ENCODE results near the gene SYNJ2.

DNA sequence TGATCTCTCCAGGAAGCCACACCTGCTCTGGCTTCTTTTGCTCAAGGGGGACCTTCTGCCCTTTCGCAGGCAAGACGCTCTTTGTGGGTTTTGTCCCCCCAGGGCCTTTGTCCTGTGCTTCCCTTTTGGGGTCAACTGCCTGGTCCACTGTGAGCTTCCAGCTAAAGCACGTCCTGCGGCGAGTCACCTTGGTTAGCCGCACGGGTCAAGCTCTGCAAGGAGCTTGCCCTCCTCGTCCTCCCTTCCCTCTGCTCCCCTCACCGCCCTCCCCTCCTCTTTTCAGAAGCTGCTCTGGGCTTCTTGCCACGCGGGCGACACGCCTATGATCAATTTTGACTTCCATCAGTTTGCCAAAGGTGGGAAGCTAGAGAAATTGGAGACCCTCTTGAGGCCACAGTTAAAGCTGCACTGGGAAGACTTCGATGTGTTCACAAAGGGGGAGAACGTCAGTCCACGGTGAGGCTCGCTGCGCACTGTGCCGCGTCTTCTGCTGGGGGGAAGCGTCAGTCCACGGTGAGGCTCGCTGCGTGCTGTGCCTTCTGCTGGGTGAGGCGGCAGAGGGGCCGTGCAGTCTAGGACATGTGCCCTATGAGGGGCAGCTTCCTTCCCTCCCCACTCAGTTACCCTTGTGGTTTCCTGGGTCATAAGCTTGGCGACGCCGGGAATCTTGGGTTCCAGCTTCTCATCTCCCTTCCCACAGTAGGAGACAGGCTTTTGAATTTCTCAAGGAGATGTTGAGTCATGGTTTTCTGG lies 80.2 kb downstream of the SYNJ2 start:
- TF ChIP-seq CTCF (IDR thresholded peaks at IDR 0.05) (no peak), POLR2A (IDR thresholded peaks at IDR 0.05) (no peak)
